GM18511 (cell line): ENCODE measurements around the gene RBFOX2.

Experiments
- ATAC-seq: cut with Tn5 transposase; IDR thresholded peaks from one replicate; pipeline ENCODE4 v1.9.1; 2021; ENCODE audit warnings: mild to moderate bottlenecking, moderate library complexity; ENCODE audit not compliant: unreplicated experiment

The RBFOX2 gene

DNA sequence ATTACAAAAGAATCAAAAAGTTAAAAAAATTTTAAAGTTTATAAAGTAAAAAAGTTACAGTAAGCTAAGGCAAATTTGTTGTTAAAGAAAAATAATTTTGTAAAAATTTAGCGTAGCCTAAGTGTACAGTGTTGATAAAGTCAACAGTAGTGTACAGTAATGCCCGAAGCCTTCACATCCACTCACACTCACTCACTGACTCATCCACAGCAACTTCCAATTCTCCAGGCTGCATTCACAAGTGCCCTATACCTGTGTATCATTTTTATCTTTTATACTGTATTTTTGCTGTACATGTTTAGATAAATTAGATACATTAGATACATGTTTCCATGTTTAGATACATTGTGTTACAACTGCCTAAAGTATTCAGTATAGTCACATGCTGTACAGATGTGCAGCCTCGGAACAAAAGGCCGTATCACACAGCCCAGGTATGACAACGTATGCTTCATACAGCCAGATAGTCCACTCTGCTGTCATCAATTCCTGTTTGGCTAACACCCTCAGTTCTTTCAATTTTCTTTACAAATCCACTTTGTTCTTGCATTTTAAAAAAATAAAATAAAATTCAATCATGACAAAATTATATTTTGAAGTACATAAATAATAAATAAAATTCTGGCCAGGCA, 80.7 kb downstream of the RBFOX2 start:
- no peak for ATAC-seq

DNA sequence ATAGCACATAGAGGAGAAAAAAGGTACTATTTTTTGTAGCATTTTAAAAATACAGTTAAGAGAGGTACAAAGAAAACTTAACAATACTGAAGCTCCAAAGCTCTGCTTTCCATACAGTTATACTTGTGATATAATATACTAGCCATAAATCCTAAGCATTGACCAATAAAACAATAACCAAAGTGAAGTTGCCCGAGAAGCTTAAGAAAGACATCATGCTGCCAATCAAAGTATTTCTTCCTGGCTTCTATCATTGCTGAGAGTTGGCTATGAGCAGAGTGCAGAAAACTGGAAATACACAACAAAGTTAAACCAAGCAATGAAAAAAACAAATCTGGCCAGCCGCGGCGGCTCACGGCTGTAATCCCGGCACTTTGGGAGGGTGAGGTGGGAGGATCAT, 84.2 kb downstream of the RBFOX2 start:
- ATAC-seq: no peak

DNA sequence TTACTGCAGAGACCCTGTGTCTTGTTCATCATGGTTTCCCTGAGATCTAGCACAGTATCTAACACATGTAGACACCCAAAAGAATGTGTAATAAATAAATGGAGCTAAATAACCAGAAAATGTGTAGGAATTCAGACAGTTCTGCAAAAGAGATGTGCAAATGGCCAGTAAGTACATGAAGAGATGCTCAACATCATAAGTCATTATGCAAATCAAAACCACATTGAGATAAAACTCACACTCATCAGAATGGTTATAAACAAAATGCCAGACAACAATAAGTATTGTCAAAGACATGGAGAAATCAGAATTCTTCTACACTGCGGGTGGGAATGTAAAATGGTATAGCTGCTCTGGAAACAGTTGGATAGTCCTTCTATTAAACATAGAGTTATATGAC, 88.5 kb downstream of the RBFOX2 start:
- no peak for ATAC-seq

DNA sequence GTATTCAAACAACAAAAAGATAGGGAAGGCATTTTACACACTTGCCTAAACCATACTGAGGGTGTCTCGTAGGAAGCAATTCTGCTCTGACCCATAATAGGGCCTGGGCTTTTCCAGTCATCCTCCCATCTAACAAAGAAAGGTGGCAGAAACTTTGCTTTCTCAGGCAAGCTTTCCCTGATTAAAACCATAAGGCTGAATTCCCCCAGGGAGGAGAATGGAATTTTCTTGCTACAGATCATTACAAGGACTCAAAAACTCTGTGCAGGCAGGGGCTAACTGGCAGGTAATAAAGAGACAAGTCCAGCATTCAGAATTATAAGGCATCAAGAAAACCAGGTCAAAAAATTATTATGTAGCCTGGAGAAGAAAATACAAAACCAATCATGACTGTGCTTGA, 90.4 kb downstream of the RBFOX2 start:
- ATAC-seq: no peak

DNA sequence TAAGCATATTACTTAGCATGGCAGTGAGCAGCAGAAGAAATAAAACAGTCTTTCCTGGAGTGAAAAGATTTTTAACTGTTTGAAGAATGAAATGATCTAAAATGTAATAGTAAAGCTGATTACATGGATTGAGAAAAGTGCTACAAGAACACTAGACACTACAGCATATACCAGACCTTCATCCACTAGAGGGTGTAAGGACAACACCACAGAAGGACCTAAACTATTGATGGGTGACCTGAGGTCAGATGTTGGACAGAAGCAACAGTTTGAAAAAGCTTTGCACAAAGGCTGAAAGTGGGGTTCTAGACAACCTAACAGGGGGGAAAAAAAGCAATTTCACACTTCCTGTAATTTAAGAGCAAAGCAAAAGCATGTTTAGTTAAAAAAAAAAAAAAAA, 97.7 kb downstream of the RBFOX2 start:
- no peak for ATAC-seq

DNA sequence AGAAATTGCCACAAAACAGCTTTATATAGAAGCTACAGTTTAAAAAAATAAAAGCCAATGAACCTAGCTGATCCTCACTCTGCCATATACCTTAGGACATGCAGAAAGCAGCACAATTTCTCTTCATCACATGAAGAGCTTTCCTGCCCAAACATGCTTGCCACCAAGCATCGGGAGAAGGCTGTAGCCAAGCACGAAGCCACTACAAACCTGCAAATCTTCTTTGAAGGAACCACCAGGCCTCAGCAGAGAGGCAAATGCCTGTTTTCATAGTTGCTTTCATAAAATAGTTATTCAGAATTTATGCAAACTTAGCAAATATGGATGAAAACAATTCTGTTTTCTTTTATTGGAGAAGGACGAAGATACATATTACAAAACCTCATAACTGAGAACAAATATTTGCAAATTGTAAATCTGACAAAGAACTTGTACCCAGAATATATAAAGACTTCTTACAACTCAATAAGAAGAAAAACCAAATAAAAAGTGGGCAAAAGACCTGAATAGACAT, 100.3 kb downstream of the RBFOX2 start:
- ATAC-seq: no peak

DNA sequence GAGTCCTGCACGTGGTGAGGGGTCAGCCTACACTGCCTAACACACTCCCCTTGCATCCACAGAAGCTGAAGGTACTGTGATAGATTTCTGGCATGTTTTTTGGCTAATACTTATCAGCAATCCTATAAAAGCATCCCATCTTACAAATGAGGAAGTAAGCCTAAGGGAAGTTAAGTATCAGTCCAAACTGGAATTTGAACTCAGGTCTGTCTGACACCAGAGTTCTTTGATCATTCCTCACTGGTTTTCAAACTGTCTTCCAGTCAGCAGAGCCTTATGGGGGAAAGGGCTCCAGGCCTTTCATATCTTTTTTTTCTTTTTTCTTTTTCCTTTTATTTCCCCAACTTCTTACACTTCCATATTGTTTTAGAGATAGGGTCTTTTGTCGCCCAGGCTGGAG, 105.6 kb downstream of the RBFOX2 start:
- no peak for ATAC-seq

DNA sequence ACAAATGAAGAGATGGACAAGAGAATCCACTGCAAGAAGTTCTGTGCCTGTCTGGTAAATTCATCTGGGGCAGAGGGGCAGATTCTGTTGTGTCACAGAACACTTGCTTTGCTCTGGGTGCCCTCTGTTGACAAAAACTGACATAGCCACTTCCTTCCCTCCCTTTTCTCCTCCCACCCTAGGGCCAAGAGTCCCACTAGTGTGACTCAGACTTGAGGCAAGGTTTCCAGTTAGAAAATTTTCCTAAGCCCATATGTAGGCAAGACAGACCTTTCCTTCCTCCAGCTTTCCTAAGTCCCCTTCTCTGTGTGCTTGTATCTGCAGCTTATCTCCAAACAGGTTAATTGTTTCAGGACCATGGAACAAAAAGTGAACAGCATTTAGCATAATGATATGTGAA, 106.8 kb downstream of the RBFOX2 start:
- no peak for ATAC-seq

DNA sequence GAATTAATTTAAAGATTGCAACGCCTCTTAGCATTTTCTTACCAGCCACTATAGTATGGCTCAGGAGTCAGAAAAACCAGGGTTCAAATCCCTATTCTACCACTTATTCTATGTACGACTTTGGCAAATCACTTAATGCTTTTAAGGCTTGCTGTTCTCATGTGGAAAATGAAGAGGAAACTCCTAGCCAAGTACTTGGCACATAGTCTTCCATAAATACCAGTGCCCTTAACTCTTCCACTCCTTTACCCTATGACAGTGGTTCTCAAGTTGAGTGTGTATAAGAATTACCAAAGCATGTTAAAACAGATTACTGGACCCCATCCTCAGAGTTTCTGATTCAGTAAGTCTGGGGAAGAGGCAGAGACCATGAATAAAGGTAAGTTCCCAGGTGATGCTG, 107.6 kb downstream of the RBFOX2 start:
- no peak for ATAC-seq

DNA sequence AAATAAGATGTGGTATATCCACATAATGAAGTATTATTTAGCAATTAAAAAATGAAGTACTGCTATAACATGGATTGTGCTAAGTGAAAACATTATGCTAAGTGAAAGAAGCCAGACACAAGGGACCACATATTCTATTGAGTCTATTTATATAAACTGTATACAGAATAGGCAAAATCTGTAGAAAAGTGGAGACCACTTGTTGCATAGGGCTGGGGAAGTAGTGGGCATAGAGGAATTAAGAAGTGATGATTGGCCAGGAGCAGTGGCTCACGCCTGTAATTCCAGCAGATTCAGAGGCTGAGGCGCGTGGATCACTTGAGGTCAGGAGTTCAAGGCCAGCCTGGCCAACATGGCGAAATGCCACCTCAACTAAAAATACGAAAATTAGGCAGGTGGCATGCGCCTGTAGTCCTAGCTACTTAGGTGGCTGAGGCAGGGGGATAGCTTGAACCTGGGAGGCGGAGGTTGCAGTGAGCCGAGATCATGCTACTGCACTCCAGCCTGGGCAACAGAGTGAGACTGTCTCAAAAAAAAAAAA, 109.6 kb downstream of the RBFOX2 start:
- no peak for ATAC-seq

DNA sequence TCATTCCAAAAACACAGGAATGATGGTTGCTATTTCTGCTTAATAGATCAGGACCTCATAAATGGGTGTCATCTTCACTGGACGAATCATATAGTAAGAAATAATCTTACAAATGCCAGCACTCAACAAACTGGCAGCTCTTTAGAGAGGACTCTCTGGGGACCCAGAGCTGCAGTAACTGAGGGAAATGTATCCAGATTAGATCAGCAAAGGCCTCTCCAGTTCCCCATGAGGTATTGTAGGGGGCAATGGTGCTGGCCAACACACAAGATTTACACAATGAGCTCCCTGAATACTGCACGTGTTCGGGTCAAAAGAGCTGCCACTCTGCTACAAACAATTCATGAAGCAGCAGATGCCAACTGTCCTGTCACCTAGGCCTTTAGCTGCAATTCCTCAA, 110.2 kb downstream of the RBFOX2 start:
- ATAC-seq: no peak

DNA sequence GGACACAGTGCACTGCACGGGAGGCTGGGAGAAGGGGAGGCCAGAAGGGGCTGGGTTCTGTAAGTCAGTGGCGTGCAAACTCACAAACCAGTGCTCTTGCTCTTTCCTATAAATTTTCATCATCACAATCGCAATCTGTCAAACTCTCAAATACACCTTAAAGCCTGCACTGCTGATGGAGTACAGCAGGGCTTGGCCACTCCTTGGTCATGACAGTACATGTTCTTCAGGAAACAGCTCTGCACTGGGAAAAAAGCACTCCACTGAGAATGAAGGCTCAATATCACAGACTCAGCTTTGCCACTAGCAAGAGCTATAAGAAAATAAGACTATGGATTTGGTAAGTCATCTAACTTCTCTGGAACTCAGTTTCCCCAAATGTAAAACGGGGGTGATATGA, 111.0 kb downstream of the RBFOX2 start:
- no peak for ATAC-seq

DNA sequence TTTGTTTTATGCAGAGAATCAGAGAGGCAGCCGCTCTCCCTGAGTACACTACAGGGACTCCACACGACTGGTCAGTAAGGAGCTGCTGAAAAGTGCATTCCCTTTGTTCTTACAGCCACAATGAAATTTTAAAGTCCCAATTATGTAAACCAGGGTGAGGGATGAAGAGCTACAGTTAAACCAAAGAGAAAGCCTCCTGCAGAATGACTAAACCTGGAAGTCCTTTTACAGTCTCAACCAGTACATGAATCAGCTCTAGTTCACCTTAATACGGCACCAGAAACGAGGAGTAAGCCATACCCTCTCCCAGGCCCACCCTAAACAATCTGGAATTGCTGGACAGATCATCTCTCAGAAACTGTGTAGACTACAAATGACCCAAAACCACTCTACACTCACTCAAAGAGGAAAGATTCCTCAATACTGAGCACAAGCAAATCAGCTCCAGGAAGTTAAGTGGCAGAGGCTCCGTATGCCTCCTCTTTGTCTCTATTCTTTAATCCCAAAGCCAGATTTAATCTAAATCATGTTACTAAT, 113.1 kb downstream of the RBFOX2 start:
- ATAC-seq: no peak

DNA sequence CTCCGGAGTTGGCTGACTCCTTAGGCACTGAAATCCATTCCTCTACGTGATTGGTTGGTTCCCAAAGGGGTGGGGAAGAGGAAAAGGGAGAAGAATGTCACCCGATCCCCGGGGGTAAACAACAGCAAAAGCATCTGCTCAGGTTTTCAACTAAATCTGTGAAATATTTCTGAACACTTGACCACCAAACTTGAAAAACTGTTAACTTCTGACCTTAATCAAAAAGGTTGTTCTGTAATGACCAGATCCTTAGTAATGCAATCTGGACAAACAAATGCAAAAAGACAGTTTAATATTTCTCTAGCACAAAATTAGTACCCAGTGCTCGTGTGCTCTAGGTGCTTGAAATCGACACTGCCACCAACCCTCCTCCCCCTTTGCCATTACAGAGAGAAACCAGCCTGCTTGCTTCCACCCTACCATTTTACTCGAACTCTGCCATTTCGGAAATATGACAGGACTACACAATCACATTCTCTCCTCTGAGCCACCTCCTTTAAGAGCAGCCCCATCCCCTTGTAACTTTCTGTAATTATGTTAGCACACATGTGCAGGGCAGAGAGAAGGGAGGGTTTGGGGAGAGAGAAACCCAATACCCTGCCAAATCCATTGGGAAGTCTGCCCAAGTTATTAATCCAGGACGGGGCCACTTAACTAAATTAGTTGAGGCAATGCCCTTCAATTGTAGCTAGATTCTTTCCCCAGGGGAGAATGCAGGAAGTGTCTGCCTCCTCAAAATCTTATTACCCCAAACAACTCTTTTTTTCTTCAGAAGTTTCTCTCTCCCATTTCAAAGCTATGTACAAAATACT, 113.8 kb downstream of the RBFOX2 start:
- no peak for ATAC-seq

DNA sequence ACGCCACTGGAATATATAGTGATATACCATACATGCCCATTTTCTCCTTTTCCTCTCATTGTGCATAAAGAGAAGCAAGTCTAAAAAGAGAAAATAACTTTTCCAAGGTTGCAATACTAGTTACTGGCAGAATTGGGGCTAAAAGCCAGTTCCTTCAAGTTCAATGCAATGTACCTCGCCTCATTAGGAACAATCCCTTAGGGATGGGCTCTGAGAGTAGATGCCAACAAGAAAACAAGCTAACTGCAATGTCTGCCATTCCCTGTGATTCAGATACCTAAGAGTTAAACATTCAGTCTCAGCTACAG, 114.3 kb downstream of the RBFOX2 start:
- no peak for ATAC-seq

DNA sequence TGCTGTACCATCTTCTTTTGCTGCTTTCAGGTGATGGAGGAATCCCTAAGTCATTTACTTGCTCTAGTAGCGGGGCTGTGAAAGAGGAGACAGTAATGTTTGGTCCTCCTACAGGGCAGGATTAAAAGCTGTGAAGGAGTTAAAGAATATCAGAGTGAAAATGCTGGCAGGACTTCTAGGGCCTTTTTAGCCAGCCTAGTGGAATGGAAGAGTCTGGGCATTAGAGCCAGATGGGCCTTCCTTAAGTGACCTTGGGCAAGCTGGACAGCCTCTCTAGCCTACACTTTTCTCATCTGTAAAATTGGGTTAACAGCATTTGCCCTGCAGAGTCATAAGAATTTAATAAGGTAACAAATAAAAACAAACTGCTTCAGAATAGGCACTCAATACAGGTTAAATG, 114.7 kb downstream of the RBFOX2 start:
- no peak for ATAC-seq

DNA sequence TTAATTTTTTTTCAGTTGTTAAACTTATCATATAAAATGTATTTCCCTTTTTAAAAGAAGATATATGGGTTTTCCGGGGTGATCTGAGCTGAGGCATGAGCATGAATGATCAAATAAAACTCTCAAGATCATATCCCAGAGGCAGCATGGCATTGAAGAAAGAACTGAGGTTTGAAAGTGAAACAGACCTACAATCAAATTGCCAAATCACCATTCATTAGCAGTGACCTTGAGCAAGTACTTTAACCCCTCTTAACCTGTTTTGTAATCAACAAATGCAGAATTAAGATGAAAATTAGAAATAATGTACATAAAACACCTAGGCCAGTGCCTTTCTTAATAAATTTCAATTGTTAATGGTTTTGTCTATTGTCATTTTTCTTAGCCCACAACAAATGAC, 116.0 kb downstream of the RBFOX2 start:
- no peak for ATAC-seq

DNA sequence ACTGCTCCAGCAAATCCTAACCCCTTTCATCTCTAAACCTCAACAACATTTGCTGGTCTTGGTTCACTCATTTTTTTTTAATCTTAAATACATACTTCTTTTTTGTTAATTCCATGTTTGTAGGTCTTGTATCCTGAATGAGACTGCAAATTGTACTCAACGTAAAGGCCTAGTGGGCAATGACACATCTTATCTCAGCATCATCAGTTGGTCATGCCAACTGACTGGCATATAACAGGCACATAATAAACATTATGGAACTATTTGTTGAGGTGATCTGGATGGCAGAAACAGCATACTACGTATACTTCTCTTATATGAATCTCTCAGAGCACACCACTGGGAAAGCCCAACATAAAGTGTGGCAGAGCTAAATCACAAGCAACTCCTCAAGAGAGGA, 116.7 kb downstream of the RBFOX2 start:
- ATAC-seq: no peak

DNA sequence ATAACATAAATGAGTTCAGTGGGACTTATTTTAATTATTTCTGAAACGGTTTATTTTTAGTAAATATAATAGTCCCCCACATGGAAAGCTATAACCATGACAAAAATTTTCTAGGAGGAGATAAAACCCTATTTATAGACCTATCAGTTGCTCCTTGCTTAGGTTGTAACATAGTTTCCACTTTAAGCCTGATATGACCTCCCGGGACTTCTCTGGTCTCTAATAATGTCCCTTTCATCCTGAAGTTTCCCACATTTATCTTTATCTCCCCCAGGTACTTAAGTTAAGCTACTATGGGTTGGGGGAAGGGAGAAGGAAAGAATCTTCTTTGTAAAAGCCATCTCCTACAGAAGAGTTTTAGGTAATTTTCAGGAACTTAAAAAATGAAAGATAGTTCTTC, 117.7 kb downstream of the RBFOX2 start:
- ATAC-seq: no peak

DNA sequence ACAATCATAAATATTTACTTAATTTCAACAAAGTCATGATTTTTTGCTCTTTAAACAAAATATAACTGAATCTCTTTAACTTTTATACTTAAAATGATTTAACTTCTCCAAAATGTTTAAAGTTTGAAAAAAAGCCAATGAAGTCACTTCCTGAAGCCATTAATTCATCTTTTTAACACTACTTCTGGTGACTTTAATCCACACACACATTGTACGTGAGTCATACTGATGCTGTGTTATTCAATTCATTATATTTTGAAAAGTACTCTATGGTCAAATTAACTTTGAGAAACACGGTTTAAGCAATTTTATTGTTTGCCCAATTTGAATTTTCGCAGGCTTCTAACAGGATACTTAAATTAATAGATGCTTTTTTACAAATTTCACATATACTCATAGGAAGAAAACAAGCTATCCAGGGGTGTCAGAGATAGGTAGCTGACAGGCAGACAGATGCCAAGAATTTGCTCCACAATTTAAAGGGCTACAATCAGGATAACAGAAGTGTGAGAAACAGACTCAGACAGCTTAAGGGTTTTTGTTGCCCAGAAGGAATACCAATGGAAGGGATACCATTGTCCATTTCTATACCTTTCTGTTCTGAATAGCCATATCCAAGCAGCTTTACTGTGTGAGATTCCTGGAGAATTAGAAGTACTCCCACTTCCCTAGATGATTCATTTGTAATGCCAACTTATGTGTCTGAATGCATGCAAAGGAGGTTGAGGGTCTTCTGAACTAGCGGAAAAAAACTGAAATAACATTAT, 118.4 kb downstream of the RBFOX2 start:
- ATAC-seq: no peak

DNA sequence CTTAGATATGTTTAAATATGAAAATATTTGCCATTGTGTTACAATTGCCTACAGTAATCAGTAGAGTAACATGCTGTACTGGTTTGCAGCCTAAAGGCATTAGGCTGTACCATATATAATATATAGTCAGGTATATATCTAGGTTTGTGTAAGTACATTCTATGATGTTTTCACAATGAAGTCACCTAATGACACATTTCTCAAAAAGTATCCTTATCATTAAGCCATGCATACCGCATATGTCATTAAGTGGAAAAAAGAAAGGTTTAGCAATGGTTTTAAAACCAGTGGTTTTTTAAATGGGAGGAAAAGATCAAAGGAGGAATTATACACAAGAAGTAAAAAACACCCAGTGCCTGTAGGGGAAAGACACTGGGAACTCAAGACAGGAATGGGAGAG, 122.7 kb downstream of the RBFOX2 start:
- ATAC-seq: no peak
